ENCODE data around the gene AGBL2. TPM values are rescaled to one million over a fixed set of nuclear protein-coding genes. Genes with fewer than 3 reads are reported as not detected.
"Not testable (repeated sequence)": the region's sequence is repeated elsewhere in the genome, so short reads cannot be mapped to it uniquely, and the experiment has no call there.

Gene AGBL2
- total and polyA plus RNA-seq, 2 donors (not counting 3 experiments of a cell fraction or from before 2014, with no cell fraction given) = 0.08 to 0.86 TPM

- DNase-seq (ENCODE audit: low read depth, low spot score) (no peak), FAIRE-seq (no peak)
- H4K20me1 ChIP-seq (replicated peaks; ENCODE audit: control insufficient read depth, extremely low read depth, insufficient read depth, low read length) = no peaks in the 10 kb centered on the region
- peak overlapping the region; percentile 70 to 95 (median 93) for H3K4me3 ChIP-seq (replicated peaks in 1 of 3; ENCODE audit: insufficient read depth in 1 of 3, low read depth in 1 of 3, low read length in 3 of 3)
- no peaks in the 10 kb centered on the region for H3K9me1 ChIP-seq (replicated peaks; ENCODE audit: control insufficient read depth, extremely low read depth, insufficient read depth, low read length)
- peak overlapping the region; percentile 97 for H2AFZ ChIP-seq (ENCODE audit: low read depth, low read length)
- no peaks in the 10 kb centered on the region for H3K27me3 ChIP-seq (ENCODE audit: control insufficient read depth in 2 of 2, insufficient read depth in 2 of 2, low read length in 2 of 2)
- intact Hi-C loops (cut with micrococcal nuclease) (loop anchor here (1.0 to 5.0 kb wide), 3 partner anchors 73 to 211 kb away; partner anchors contain the start of genes AGBL2 and FNBP4), dilution Hi-C loops (cut with MboI; ENCODE audit: extremely low pct_ligation_motif_present, low sequenced_read_pairs) (no loop called here)
- POLR2A ChIA-PET = no interaction called here
- H3K79me2 ChIP-seq (ENCODE audit: control insufficient read depth, insufficient read depth, low read length) = peaks cover 23% of the 10 kb centered on the region
- peak overlapping the region; percentile 75 for H3K27ac ChIP-seq (ENCODE audit: insufficient read depth, low read depth, low read length)
- H3K36me3 ChIP-seq (ENCODE audit: control insufficient read depth in 2 of 2, extremely low read depth in 1 of 2, insufficient read depth in 2 of 2, low read length in 2 of 2) = peaks cover 0 to 1% of the 10 kb centered on the region in 2 experiments
- TF ChIP-seq EZH2 (IDR thresholded peaks at IDR 0.05; ENCODE audit: borderline replicate concordance, low read depth, low read length, severe bottlenecking) = no peak
- no peak for TF ChIP-seq JUN (IDR thresholded peaks at IDR 0.05; ENCODE audit: borderline replicate concordance, insufficient read depth, insufficient read length, low read depth)
- no peak for TF ChIP-seq GATA2 (IDR thresholded peaks at IDR 0.05; ENCODE audit: insufficient read depth, insufficient read length, low read depth, low read length)
- no peak for TF ChIP-seq POLR2AphosphoS5 (IDR thresholded peaks at IDR 0.05; ENCODE audit: insufficient read depth, low read depth, low read length)
- TF ChIP-seq MYC (IDR thresholded peaks at IDR 0.05; ENCODE audit: low read depth, low read length) = no peak
- no peak for TF ChIP-seq FOS (IDR thresholded peaks at IDR 0.05; ENCODE audit: borderline replicate concordance, insufficient read depth, low read length)
- no peak for TF ChIP-seq CTCF (IDR thresholded peaks at IDR 0.05; ENCODE audit: extremely low read depth in 1 of 2, insufficient read depth in 1 of 2, low read depth in 1 of 2, low read length in 2 of 2)
- no peak for TF ChIP-seq MAX (IDR thresholded peaks at IDR 0.05; ENCODE audit: insufficient read depth, insufficient read length)
- TF ChIP-seq POLR2A (IDR thresholded peaks at IDR 0.05; ENCODE audit: low read depth, low read length) = no peak
- H3K9me3 ChIP-seq (replicated peaks; ENCODE audit: control insufficient read depth, insufficient read depth, low read length) = no peaks in the 10 kb centered on the region
- peak overlapping the region; percentile 95 for H3K4me2 ChIP-seq (ENCODE audit: insufficient read depth, low read length)
- CTCF ChIA-PET = no interaction called here
- H3K9ac ChIP-seq (replicated peaks; ENCODE audit: extremely low read depth, insufficient read depth, low read length) = peak overlapping the region; percentile 98
- peaks cover 11% of the 10 kb centered on the region for H3K4me1 ChIP-seq (ENCODE audit: control insufficient read depth, extremely low read depth, insufficient read depth, low read length)
- BruUV-seq (replicated peaks) = TSS peak; percentile 61
Observed at GRCh38 chr11:47641600-47642098, 73.5 kb downstream of the AGBL2 start.

- H3K27me3 ChIP-seq (ENCODE audit: control insufficient read depth in 2 of 2, insufficient read depth in 2 of 2, low read length in 2 of 2); BruUV-seq (replicated peaks); H2AFZ ChIP-seq (ENCODE audit: low read depth, low read length); H3K9ac ChIP-seq (replicated peaks; ENCODE audit: extremely low read depth, insufficient read depth, low read length); H3K4me3 ChIP-seq (replicated peaks in 1 of 3; ENCODE audit: insufficient read depth in 1 of 3, low read depth in 1 of 3, low read length in 3 of 3); CTCF ChIA-PET; H3K9me3 ChIP-seq (replicated peaks; ENCODE audit: control insufficient read depth, insufficient read depth, low read length); H3K27ac ChIP-seq (ENCODE audit: insufficient read depth, low read depth, low read length); FAIRE-seq; H3K4me2 ChIP-seq (ENCODE audit: insufficient read depth, low read length); DNase-seq (ENCODE audit: low read depth, low spot score); dilution Hi-C loops (cut with MboI; ENCODE audit: extremely low pct_ligation_motif_present, low sequenced_read_pairs); H3K36me3 ChIP-seq (ENCODE audit: control insufficient read depth in 2 of 2, extremely low read depth in 1 of 2, insufficient read depth in 2 of 2, low read length in 2 of 2); H4K20me1 ChIP-seq (replicated peaks; ENCODE audit: control insufficient read depth, extremely low read depth, insufficient read depth, low read length); H3K9me1 ChIP-seq (replicated peaks; ENCODE audit: control insufficient read depth, extremely low read depth, insufficient read depth, low read length): not testable (repeated sequence)
- POLR2A ChIA-PET = interaction anchor here (0.7 kb wide), 1 partner anchor 86 kb away, joined by 3 read pairs; no protein-coding TSS in a partner anchor
- intact Hi-C loops (cut with micrococcal nuclease) = loop anchor here (5.0 kb wide), 1 partner anchor 212 kb away; no protein-coding TSS in a partner anchor
- Histone ChIP-seq H3K4me1 (ENCODE audit: control insufficient read depth, extremely low read depth, insufficient read depth, low read length) (peaks cover 11% of the 10 kb centered on the region), H3K79me2 (ENCODE audit: control insufficient read depth, insufficient read depth, low read length) (peaks cover 23% of the 10 kb centered on the region)
Observed at GRCh38 chr11:47640506-47640905, 74.7 kb downstream of the AGBL2 start.

- BruUV-seq (replicated peaks); H4K20me1 ChIP-seq (replicated peaks; ENCODE audit: control insufficient read depth, extremely low read depth, insufficient read depth, low read length); CTCF ChIA-PET; H3K27ac ChIP-seq (ENCODE audit: insufficient read depth, low read depth, low read length); intact Hi-C loops (cut with micrococcal nuclease); H3K4me3 ChIP-seq (replicated peaks in 1 of 3; ENCODE audit: insufficient read depth in 1 of 3, low read depth in 1 of 3, low read length in 3 of 3); DNase-seq (ENCODE audit: low read depth, low spot score); H3K4me2 ChIP-seq (ENCODE audit: insufficient read depth, low read length); dilution Hi-C loops (cut with MboI; ENCODE audit: extremely low pct_ligation_motif_present, low sequenced_read_pairs); H3K36me3 ChIP-seq (ENCODE audit: control insufficient read depth in 2 of 2, extremely low read depth in 1 of 2, insufficient read depth in 2 of 2, low read length in 2 of 2); H3K9ac ChIP-seq (replicated peaks; ENCODE audit: extremely low read depth, insufficient read depth, low read length); H3K27me3 ChIP-seq (ENCODE audit: control insufficient read depth in 2 of 2, insufficient read depth in 2 of 2, low read length in 2 of 2); H3K9me3 ChIP-seq (replicated peaks; ENCODE audit: control insufficient read depth, insufficient read depth, low read length); H2AFZ ChIP-seq (ENCODE audit: low read depth, low read length); FAIRE-seq; H3K4me1 ChIP-seq (ENCODE audit: control insufficient read depth, extremely low read depth, insufficient read depth, low read length); POLR2A ChIA-PET; H3K9me1 ChIP-seq (replicated peaks; ENCODE audit: control insufficient read depth, extremely low read depth, insufficient read depth, low read length): not testable (repeated sequence)
- H3K79me2 ChIP-seq (ENCODE audit: control insufficient read depth, insufficient read depth, low read length) = peaks cover 13% of the 10 kb centered on the region
Observed at GRCh38 chr11:47636331-47636730, 78.8 kb downstream of the AGBL2 start.
